PC-9 (cell line): ENCODE results near the gene ARHGAP42.

Experiments used
- EZH2 ChIP-seq: fragments of 200-600 bp; sonication (generic); IDR thresholded peaks from 2 replicates; pipeline ENCODE4 v1.8.0; 2017; ENCODE audit warnings: antibody characterized with exemption, low read depth
- TF ChIP-seq, protein P1 (sequence below): fragments of 200-600 bp; sonication (generic); conservative IDR thresholded peaks from 2 replicates; pipeline ENCODE4 v1.6.1; 2017; ENCODE audit warnings: mixed run types, antibody characterized with exemption, mild to moderate bottlenecking, moderate library complexity

DNA sequence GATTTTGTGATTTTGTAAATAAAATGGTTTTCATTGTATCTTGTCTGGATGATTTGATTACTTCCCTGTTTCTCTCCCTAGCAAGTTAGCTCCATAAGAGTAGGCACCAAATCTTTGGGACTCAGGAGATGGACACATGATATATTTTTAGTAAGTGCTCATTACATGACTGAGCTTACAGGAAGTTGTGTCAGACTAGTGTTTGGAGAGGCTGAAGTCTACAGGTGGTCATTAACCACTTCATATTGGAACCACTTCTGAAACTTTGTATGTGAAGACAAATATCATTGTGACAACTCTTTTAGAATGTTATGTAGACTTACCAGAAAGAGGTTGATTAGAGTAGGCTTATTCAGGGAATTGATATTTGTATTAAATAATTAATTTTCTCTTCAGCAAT is 19.1 kb downstream of the ARHGAP42 start:
- TF ChIP-seq, protein P1, sequence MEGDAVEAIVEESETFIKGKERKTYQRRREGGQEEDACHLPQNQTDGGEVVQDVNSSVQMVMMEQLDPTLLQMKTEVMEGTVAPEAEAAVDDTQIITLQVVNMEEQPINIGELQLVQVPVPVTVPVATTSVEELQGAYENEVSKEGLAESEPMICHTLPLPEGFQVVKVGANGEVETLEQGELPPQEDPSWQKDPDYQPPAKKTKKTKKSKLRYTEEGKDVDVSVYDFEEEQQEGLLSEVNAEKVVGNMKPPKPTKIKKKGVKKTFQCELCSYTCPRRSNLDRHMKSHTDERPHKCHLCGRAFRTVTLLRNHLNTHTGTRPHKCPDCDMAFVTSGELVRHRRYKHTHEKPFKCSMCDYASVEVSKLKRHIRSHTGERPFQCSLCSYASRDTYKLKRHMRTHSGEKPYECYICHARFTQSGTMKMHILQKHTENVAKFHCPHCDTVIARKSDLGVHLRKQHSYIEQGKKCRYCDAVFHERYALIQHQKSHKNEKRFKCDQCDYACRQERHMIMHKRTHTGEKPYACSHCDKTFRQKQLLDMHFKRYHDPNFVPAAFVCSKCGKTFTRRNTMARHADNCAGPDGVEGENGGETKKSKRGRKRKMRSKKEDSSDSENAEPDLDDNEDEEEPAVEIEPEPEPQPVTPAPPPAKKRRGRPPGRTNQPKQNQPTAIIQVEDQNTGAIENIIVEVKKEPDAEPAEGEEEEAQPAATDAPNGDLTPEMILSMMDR = no peak
- TF ChIP-seq EZH2 = no peak
